K562 (cell line): Measurements from ENCODE around the gene DCTN5. TPM values are rescaled to one million over a fixed set of nuclear protein-coding genes. Genes with fewer than 3 reads are reported as not detected.
A peak's percentile ranks its signal among the peaks of the same experiment; 100 is the strongest.

Experiments used
- ATF2 ChIP-seq: sonication (generic); formaldehyde crosslinking; IDR thresholded peaks from 2 replicates; pipeline ENCODE4 v1.8.1; 2022; ENCODE audit warnings: missing genetic modification reagents
- BDP1 ChIP-seq: IDR thresholded peaks from 3 replicates; pipeline ENCODE4 v1.6.1; 2011; ENCODE audit not compliant: insufficient read length, insufficient read depth
- CBFA2T3 ChIP-seq: fragments of 450-650 bp; IDR thresholded peaks from 2 replicates; pipeline ENCODE4 v1.6.1; 2017
- DLX4 ChIP-seq: fragments of 250-450 bp; sonication (Bioruptor Pico); IDR thresholded peaks from 2 replicates; pipeline ENCODE4 v1.6.1; 2021; ENCODE audit warnings: mild to moderate bottlenecking
- FOXP4 ChIP-seq: sonication (generic); formaldehyde crosslinking; IDR thresholded peaks from 2 replicates; pipeline ENCODE4 v1.8.0; 2022; ENCODE audit warnings: mild to moderate bottlenecking, missing genetic modification reagents, borderline replicate concordance
- HCFC1 ChIP-seq: IDR thresholded peaks from 2 replicates; pipeline ENCODE4 v1.6.1; 2012; ENCODE audit warnings: low read depth, low read length, improper control_type of control experiment
- LARP7 ChIP-seq: fragments of 450-650 bp; IDR thresholded peaks from 2 replicates; pipeline ENCODE4 v1.6.1; 2016
- MXD1 ChIP-seq: fragments of 250-450 bp; sonication (Bioruptor Pico); IDR thresholded peaks from 2 replicates; pipeline ENCODE4 v1.8.0; 2021; ENCODE audit warnings: borderline replicate concordance, mild to moderate bottlenecking, moderate library complexity; ENCODE audit not compliant: poor library complexity, severe bottlenecking
- NR2F6 ChIP-seq: fragments of 450-650 bp; formaldehyde crosslinking; IDR thresholded peaks from 2 replicates; pipeline ENCODE4 v1.4.0; 2020; ENCODE audit warnings: mild to moderate bottlenecking
- POLR3A ChIP-seq: IDR thresholded peaks from 2 replicates; pipeline ENCODE4 v1.6.1; 2011; ENCODE audit warnings: borderline replicate concordance, mild to moderate bottlenecking, moderate library complexity; ENCODE audit not compliant: insufficient read length, insufficient read depth; ENCODE audit errors: extremely low read depth
- RB1 ChIP-seq: fragments of 450-650 bp; IDR thresholded peaks from 2 replicates; pipeline ENCODE4 v1.6.1; 2017; ENCODE audit warnings: low read depth, mild to moderate bottlenecking
- SMARCC2 ChIP-seq: fragments of 450-650 bp; IDR thresholded peaks from 2 replicates; pipeline ENCODE4 v1.6.1; 2017; ENCODE audit warnings: antibody characterized with exemption, moderate library complexity, mild to moderate bottlenecking, low read depth
- U2AF2 ChIP-seq: fragments of 200-400 bp; formaldehyde crosslinking; optimal IDR thresholded peaks from 2 replicates; pipeline ENCODE3; 2017; ENCODE audit warnings: low read depth, mild to moderate bottlenecking, low read length
- ZBTB12 ChIP-seq: fragments of 250-450 bp; sonication (Bioruptor Pico); IDR thresholded peaks from 2 replicates; pipeline ENCODE4 v1.4.0; 2020
- ZEB2 ChIP-seq: fragments of 450-650 bp; IDR thresholded peaks from 2 replicates; pipeline ENCODE4 v1.6.1; 2016
- ZFX ChIP-seq: sonication (generic); formaldehyde crosslinking; IDR thresholded peaks from 2 replicates; pipeline ENCODE4 v1.8.0; 2022; ENCODE audit warnings: mild to moderate bottlenecking, missing genetic modification reagents, moderate library complexity
- ZKSCAN8 ChIP-seq: fragments of 200-800 bp; sonication (Bioruptor generic); IDR thresholded peaks from 2 replicates; pipeline ENCODE4 v1.6.1; 2016; ENCODE audit warnings: missing genetic modification characterization, missing compliant biosample characterization
- ZNF23 ChIP-seq: fragments of 250-450 bp; sonication (Bioruptor Pico); IDR thresholded peaks from 2 replicates; pipeline ENCODE4 v1.4.0; 2020; ENCODE audit warnings: mild to moderate bottlenecking
- ZNF280A ChIP-seq: fragments of 450-650 bp; IDR thresholded peaks from 2 replicates; pipeline ENCODE4 v1.6.1; 2018; ENCODE audit warnings: mild to moderate bottlenecking, low read depth; ENCODE audit not compliant: partially characterized antibody
- ZNF57 ChIP-seq: fragments of 450-650 bp; formaldehyde crosslinking; IDR thresholded peaks from 2 replicates; pipeline ENCODE4 v1.4.0; 2020; ENCODE audit warnings: mild to moderate bottlenecking, moderate library complexity
- ZNF707 ChIP-seq: fragments of 250-450 bp; sonication (Bioruptor Pico); conservative IDR thresholded peaks from 2 replicates; pipeline ENCODE4 v1.8.0; 2022; ENCODE audit warnings: inconsistent platforms, mild to moderate bottlenecking, moderate library complexity
- ZSCAN29 ChIP-seq: fragments of 450-650 bp; IDR thresholded peaks from 2 replicates; pipeline ENCODE4 v1.6.1; 2017
- polyA plus RNA-seq, 8 experiments: library from polyadenylated mRNA; depleted of rRNA in 4 of 8; stranded (reverse) in 5 of 8; unstranded in 3 of 8; fragments of >200 nt; fragmentation: Nextera tagmentation in 2 of 8; fragmentation: Illumina TruSeq in 1 of 8; extraction: Ambion mirVana in 2 of 8; extraction: Trizol in 1 of 8; gene quantifications; 2 replicates each; pipeline versions ENCODE4 v1.2.1 to v1.2.3, GENCODE V29; 2011 to 2014; ENCODE audit warnings: inconsistent platforms in 1 of 8, missing spikeins in 1 of 8
- total RNA-seq, 7 experiments: library from RNA; depleted of rRNA in 6 of 7; stranded (reverse); fragments of >200 nt in 6 of 7; fragmentation: Illumina TruSeq in 2 of 7; extraction: Trizol in 2 of 7; gene quantifications; 2 replicates each; pipeline versions ENCODE4 v1.2.1 to v1.2.3, GENCODE V29; 2011 to 2021; ENCODE audit warnings: low replicate concordance in 1 of 7

DCTN5 gene
- total and polyA plus RNA-seq, 9 of the 15 experiments (the other 6 are each of a cell fraction or from before 2014, with no cell fraction given), result 35.8 to 149 (median 75.9) TPM

GRCh38 chr16:23678430-23679273 lies 37.4 kb downstream of the DCTN5 start, which contains the start of gene PLK1 (continued):
- TF ChIP-seq ZEB2 (no peak), BDP1 (no peak), FOXP4 (CRISPR knock-in tag) (peak; percentile 60; the same call in 1 of the 2 replicates), ZNF23 (CRISPR knock-in tag) (no peak), ZKSCAN8 (no peak), ZNF707 (CRISPR knock-in tag) (no peak), LARP7 (no peak), ZBTB12 (CRISPR knock-in tag) (no peak), NR2F6 (CRISPR knock-in tag) (no peak), HCFC1 (peak; percentile 41; the same call in 1 of the 2 replicates), ZNF280A (no peak), ZSCAN29 (peak; percentile 61; the same call in 1 of the 2 replicates), DLX4 (no peak), ATF2 (CRISPR knock-in tag) (no peak), MXD1 (CRISPR knock-in tag) (peak; percentile 53), SMARCC2 (no peak), CBFA2T3 (no peak), RB1 (peak; percentile 12; the same call in 1 of the 2 replicates), ZFX (CRISPR knock-in tag) (peak; percentile 57), U2AF2 (no peak), ZNF57 (no peak), POLR3A (no peak)
